ENCODE results near the gene CIC.

- TF ChIP-seq CTCF (optimal IDR thresholded peaks at IDR 0.05 in 1 of 3, IDR thresholded peaks at IDR 0.05 in 1 of 3, conservative IDR thresholded peaks at IDR 0.05 in 1 of 3; ENCODE audit: extremely low read depth in 1 of 3, insufficient read depth in 2 of 3, low read length in 3 of 3) (no peak), EZH2 (IDR thresholded peaks at IDR 0.05; ENCODE audit: low read length) (no peak)
These were observed 40.4 kb upstream of the CIC start for GRCh38 chr19:42228641-42229040.
